HG03108 (cell line): Measurements from ENCODE around the gene NARF.
"Not testable (repeated sequence)": the region's sequence is repeated elsewhere in the genome, so short reads cannot be mapped to it uniquely, and the experiment has no call there.

Source experiments
- ATAC-seq: cut with Tn5 transposase; IDR thresholded peaks from one replicate; pipeline ENCODE4 v1.9.1; 2021; ENCODE audit warnings: moderate library complexity; ENCODE audit not compliant: unreplicated experiment

Gene NARF

DNA sequence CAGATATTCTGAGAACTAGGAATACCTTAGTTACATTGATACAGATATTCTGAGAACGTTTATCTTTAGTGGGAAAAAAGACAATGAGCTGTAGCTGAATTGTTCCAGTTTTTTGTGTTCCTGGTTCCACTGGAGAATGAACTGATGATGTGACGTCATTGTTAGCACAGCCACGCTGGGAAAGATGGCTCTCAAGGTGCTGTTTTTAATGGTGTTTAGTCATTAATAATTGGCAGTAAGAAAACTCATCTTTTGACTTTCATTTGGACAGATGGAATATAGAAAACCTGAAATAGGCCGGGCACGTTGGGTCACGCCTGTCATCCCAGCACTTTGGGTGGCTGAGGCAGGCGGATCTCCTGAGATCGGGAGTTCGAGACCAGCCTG is 71.4 kb downstream of the NARF start:
- ATAC-seq, result no peak

DNA sequence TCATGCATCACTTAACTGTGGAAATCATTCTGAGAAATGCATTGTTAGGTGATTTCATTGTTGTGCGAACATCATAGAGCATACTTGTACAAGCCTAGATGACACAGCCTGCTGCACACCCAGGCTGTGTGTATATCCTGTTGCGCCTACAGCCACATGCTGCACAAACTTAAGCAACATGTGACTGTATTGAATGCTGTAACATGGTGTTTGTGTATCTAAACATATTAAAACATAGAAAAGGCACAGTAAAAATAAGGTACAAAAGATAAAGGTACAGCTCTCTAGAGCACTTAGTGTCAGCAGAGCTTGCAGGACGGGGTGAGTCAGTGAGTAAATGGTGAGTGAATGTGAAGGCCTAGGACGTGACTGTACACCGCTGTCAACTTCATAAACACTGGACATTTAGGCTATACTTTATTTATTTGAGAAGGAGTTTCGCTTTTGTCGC is 72.9 kb downstream of the NARF start:
- ATAC-seq, result no peak

DNA sequence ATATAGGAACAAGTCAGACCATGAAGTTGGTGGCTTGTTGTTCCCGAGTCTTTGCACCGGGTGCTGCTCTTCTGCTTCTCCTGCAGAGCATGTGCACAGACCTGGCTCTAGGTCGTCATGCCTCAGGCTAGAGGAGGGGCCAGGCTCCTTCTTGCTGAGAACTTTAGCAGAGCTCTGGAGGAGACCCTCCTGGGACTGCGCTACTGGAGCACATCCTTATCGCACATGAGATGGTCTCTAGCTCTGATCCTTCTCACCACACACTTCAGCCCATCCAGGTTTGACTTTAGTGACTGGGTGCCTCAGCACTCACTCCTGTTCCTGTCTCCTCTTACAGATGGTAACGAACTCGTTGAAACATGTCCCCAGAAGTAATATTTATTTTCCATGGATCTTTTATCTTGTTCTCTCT is 75.9 kb downstream of the NARF start:
- ATAC-seq, result no peak

DNA sequence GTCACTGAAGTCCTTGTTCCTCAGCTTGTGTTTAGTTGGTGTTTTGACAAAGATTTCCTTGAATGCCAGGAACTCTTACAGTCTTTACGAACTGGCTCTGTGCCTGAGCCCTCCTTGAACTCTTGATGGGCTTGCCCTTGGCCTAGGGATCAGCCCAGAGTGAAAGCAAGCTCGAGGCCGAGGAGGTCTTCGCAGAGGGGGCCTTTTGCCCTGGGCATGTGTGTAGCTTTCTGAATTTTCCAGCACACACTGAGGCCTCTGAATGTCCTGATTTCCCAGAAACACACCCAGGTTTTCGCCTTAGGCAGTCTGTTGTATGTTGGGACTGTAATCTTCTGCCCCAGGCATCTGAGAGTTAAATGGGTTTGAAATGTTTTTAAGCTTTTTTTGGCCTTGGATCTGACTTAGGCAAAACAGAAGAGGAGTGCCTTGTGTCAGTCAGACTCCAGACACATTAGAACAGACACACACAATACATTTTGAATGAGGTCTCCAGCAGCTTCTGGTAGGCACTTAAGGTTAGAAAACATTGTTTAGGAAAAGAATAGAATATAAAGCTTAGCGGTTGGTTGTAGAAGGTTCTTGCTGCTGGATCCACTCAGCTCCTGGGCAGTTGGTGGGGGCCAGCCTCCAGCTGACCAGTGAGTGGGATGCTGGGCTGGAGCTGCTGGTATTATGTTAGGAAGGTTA is 78.1 kb downstream of the NARF start:
- ATAC-seq, result no peak

DNA sequence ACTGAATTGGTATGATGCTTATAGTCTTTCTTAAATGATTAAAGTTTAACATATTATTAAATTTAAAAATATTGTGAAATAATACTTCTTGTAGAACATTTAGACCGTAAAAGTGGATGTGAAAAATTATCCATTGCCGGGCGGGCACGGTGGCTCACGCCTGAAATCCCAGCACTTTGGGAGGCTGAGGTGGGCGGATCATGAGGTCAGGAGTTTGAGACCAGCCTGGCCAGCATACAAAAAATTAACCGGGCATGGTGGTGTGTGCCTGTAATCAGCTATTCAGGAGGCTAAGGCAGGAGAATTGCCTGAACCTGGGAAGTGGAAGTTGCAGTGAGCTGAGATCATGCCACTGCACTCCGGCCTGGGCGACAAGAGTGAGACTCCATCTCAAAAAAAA is 78.7 kb downstream of the NARF start:
- not testable (repeated sequence) for ATAC-seq

DNA sequence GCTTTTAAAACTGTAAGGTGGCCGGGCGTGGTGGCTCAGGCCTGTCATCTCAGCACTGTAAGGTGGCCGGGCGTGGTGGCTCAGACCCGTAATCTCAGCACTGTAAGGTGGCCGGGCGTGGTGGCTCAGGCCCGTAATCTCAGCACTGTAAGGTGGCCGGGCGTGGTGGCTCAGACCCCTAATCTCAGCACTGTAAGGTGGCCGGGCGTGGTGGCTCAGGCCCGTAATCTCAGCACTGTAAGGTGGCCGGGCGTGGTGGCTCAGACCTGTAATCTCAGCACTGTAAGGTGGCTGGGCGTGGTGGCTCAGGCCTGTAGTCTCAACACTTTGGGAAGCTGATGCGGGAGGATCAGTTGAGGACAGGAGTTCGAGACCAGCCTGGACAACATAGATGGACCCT is 80.5 kb downstream of the NARF start:
- not testable (repeated sequence) for ATAC-seq
